Measurements from ENCODE around the gene UVSSA. TPM values are rescaled to one million over a fixed set of nuclear protein-coding genes. Genes with fewer than 3 reads are reported as not detected.
"Not testable (repeated sequence)": the region's sequence is repeated elsewhere in the genome, so short reads cannot be mapped to it uniquely, and the experiment has no call there.

UVSSA gene
- polyA plus RNA-seq, 4 donors, result 6.5 to 11.1 (median 8.9) TPM

- no peak for DNase-seq (ENCODE audit: low read depth in 4 of 4, low spot score in 3 of 4)
Observed at GRCh38 chr4:1385373-1386340, 38.6 kb downstream of the UVSSA start.

- not testable (repeated sequence) for DNase-seq (ENCODE audit: low read depth in 4 of 4, low spot score in 3 of 4)
Observed at GRCh38 chr4:1393363-1393762, 46.4 kb downstream of the UVSSA start.

- no peak for DNase-seq (ENCODE audit: low read depth in 4 of 4, low spot score in 3 of 4)
Observed at GRCh38 chr4:1393866-1394265, 46.9 kb downstream of the UVSSA start.

- DNase-seq (ENCODE audit: low read depth in 4 of 4, low spot score in 3 of 4), result not testable (repeated sequence)
Observed at GRCh38 chr4:1394554-1395388, 47.8 kb downstream of the UVSSA start.

- DNase-seq (ENCODE audit: low read depth in 4 of 4, low spot score in 3 of 4), result not testable (repeated sequence)
Observed at GRCh38 chr4:1395389-1395820, 48.4 kb downstream of the UVSSA start.

- no peak for DNase-seq (ENCODE audit: low read depth in 4 of 4, low spot score in 3 of 4)
Observed at GRCh38 chr4:1395941-1396805, 49.2 kb downstream of the UVSSA start.

- DNase-seq (ENCODE audit: low read depth in 4 of 4, low spot score in 3 of 4), result no peak
Observed at GRCh38 chr4:1396806-1397455, 49.9 kb downstream of the UVSSA start.

- no peak for DNase-seq (ENCODE audit: low read depth in 4 of 4, low spot score in 3 of 4)
Observed at GRCh38 chr4:1398681-1399507, 51.9 kb downstream of the UVSSA start.

GRCh38 chr4:1399508-1400190 lies 52.6 kb downstream of the UVSSA start:
- DNase-seq (ENCODE audit: low read depth in 4 of 4, low spot score in 3 of 4), result no peak

GRCh38 chr4:1400191-1400805 lies 53.3 kb downstream of the UVSSA start:
- no peak for DNase-seq (ENCODE audit: low read depth in 4 of 4, low spot score in 3 of 4)

- DNase-seq (ENCODE audit: low read depth in 4 of 4, low spot score in 3 of 4), result no peak
Observed at GRCh38 chr4:1400831-1401408, 53.9 kb downstream of the UVSSA start.

- no peak for DNase-seq (ENCODE audit: low read depth in 4 of 4, low spot score in 3 of 4)
Observed at GRCh38 chr4:1401409-1402020, 54.5 kb downstream of the UVSSA start.

- DNase-seq (ENCODE audit: low read depth in 4 of 4, low spot score in 3 of 4), result no peak
Observed at GRCh38 chr4:1402021-1402515, 55.1 kb downstream of the UVSSA start.

GRCh38 chr4:1402516-1403091 lies 55.6 kb downstream of the UVSSA start:
- DNase-seq (ENCODE audit: low read depth in 4 of 4, low spot score in 3 of 4), result no peak

GRCh38 chr4:1403177-1403583 lies 56.2 kb downstream of the UVSSA start:
- DNase-seq (ENCODE audit: low read depth in 4 of 4, low spot score in 3 of 4), result no peak
